Sigmoid colon (tissue), 4 donors: ENCODE measurements around the gene ANXA3.

Experiments used
- EP300 ChIP-seq, 4 donors: sonication (generic); formaldehyde crosslinking; IDR thresholded peaks; one replicate each; pipeline ENCODE4 v1.6.1; 2017; ENCODE audit warnings: antibody characterized with exemption in 4 of 4
- POLR2A ChIP-seq, 2 donors: fragments of 450-650 bp; IDR thresholded peaks; one replicate each; pipeline ENCODE4 v1.6.1; 2016; ENCODE audit warnings: antibody characterized with exemption in 2 of 2, mild to moderate bottlenecking in 2 of 2, moderate library complexity in 2 of 2
- POLR2AphosphoS5 ChIP-seq, 4 donors: sonication (generic); formaldehyde crosslinking; IDR thresholded peaks; one replicate each; pipeline ENCODE4 v1.6.1; 2017; ENCODE audit warnings: antibody characterized with exemption in 4 of 4
- TF ChIP-seq, protein P1 (sequence below), 4 experiments: fragments of 450-650 bp in 3 of 4; fragments of 200-600 bp in 1 of 4; IDR thresholded peaks; one replicate each; pipeline ENCODE4 v1.5.1; 2016 to 2019; ENCODE audit warnings: antibody characterized with exemption in 4 of 4, mild to moderate bottlenecking in 3 of 4, moderate library complexity in 2 of 4

GRCh38 chr4:78606035-78606434 is 54.5 kb downstream of the ANXA3 start:
- TF ChIP-seq, protein P1, sequence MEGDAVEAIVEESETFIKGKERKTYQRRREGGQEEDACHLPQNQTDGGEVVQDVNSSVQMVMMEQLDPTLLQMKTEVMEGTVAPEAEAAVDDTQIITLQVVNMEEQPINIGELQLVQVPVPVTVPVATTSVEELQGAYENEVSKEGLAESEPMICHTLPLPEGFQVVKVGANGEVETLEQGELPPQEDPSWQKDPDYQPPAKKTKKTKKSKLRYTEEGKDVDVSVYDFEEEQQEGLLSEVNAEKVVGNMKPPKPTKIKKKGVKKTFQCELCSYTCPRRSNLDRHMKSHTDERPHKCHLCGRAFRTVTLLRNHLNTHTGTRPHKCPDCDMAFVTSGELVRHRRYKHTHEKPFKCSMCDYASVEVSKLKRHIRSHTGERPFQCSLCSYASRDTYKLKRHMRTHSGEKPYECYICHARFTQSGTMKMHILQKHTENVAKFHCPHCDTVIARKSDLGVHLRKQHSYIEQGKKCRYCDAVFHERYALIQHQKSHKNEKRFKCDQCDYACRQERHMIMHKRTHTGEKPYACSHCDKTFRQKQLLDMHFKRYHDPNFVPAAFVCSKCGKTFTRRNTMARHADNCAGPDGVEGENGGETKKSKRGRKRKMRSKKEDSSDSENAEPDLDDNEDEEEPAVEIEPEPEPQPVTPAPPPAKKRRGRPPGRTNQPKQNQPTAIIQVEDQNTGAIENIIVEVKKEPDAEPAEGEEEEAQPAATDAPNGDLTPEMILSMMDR (IDR thresholded peaks at IDR 0.05): no peak
- TF ChIP-seq POLR2AphosphoS5 (IDR thresholded peaks at IDR 0.05) (no peak), POLR2A (IDR thresholded peaks at IDR 0.05) (no peak), EP300 (IDR thresholded peaks at IDR 0.05) (no peak)
